SK-N-SH (cell line): ENCODE measurements around the gene GDPD1. TPM values are rescaled to one million over a fixed set of nuclear protein-coding genes. Genes with fewer than 3 reads are reported as not detected.

Experiments
- CTCF ChIA-PET: fragments of 300-600, 350-600 bp; formaldehyde crosslinking; extraction: SDS; loops from one replicate; lab custom pipeline; 2021; lab: Yijun Ruan, JAX
- POLR2A ChIA-PET: fragments of 350-600 bp; sonication (Branson Sonifier 250); formaldehyde crosslinking; extraction: SDS; loops from one replicate; lab custom pipeline; 2020; ENCODE audit warnings: antibody characterized with exemption, inconsistent platforms; lab: Yijun Ruan, JAX
- DNase-seq: peaks from one replicate; pipeline ENCODE4 v3.0.0; 2012
- H2AFZ ChIP-seq: fragments of 200-600 bp; sonication (generic); 2 replicates; pipeline ENCODE4 v1.8.1; 2016; ENCODE audit warnings: antibody characterized with exemption, mild to moderate bottlenecking, low read depth
- H3F3A ChIP-seq: fragments of 200-600 bp; sonication (generic); replicated peaks from 2 replicates; pipeline ENCODE3; 2016; ENCODE audit warnings: antibody characterized with exemption, mild to moderate bottlenecking; ENCODE audit not compliant: insufficient read depth
- H3K27ac ChIP-seq, 2 experiments: fragments of 200-500 bp in 1 of 2; fragments of 200-600 bp in 1 of 2; sonication (Bioruptor generic) in 1 of 2; sonication (generic), shearing (Covaris generic) in 1 of 2; 2 replicates each; pipeline versions ENCODE4 v1.5.1 to v1.6.1; 2014 to 2016; ENCODE audit warnings: low read depth in 2 of 2, inconsistent platforms in 1 of 2, low read length in 1 of 2, mild to moderate bottlenecking in 1 of 2, mixed read lengths in 1 of 2
- H3K27me3 ChIP-seq: fragments of 200-600 bp; sonication (generic), shearing (Covaris generic); 2 replicates; pipeline ENCODE4 v1.6.1; 2016; ENCODE audit warnings: mixed run types; ENCODE audit not compliant: insufficient read depth
- H3K36me3 ChIP-seq, 2 experiments: fragments of 200-500 bp in 1 of 2; fragments of 200-600 bp in 1 of 2; sonication (Bioruptor generic) in 1 of 2; sonication (generic) in 1 of 2; replicated peaks in 1 of 2; 2 replicates each; pipeline versions ENCODE3 to v1.5.1; 2014 to 2016; ENCODE audit warnings: low read length in 1 of 2, mild to moderate bottlenecking in 1 of 2; ENCODE audit not compliant: insufficient read depth in 2 of 2, control insufficient read depth in 1 of 2
- H3K4me1 ChIP-seq, 2 experiments: fragments of 200-500 bp in 1 of 2; fragments of 200-600 bp in 1 of 2; sonication (Bioruptor generic) in 1 of 2; sonication (generic), shearing (Covaris generic) in 1 of 2; 2 replicates each; pipeline versions ENCODE4 v1.5.1 to v1.6.1; 2014 to 2016; ENCODE audit warnings: low read depth in 1 of 2, low read length in 1 of 2, mixed run types in 1 of 2; ENCODE audit not compliant: insufficient read depth in 2 of 2, control insufficient read depth in 1 of 2
- H3K4me2 ChIP-seq: fragments of 200-600 bp; sonication (generic), shearing (Covaris generic); 2 replicates; pipeline ENCODE4 v1.6.1; 2017; ENCODE audit warnings: mixed run types
- H3K4me3 ChIP-seq, 2 experiments: fragments of 200-500 bp in 1 of 2; fragments of 200-600 bp in 1 of 2; sonication (Bioruptor generic) in 1 of 2; sonication (generic), shearing (Covaris generic) in 1 of 2; 2 replicates each; pipeline versions ENCODE4 v1.5.1 to v1.8.1; 2014 to 2016; ENCODE audit warnings: low read depth in 2 of 2, inconsistent platforms in 1 of 2, low read length in 1 of 2, mild to moderate bottlenecking in 1 of 2, mixed read lengths in 1 of 2, moderate library complexity in 1 of 2
- H3K79me2 ChIP-seq: fragments of 200-600 bp; sonication (generic); 2 replicates; pipeline ENCODE4 v1.8.1; 2017; ENCODE audit warnings: mild to moderate bottlenecking; ENCODE audit not compliant: insufficient read depth
- H3K9ac ChIP-seq: fragments of 200-600 bp; sonication (generic); 2 replicates; pipeline ENCODE4 v1.6.1; 2017; ENCODE audit warnings: mixed run types
- H3K9me2 ChIP-seq: fragments of 200-600 bp; sonication (generic); 2 replicates; pipeline ENCODE4 v1.6.1; 2017; ENCODE audit warnings: mixed run types
- H3K9me3 ChIP-seq: fragments of 200-600 bp; sonication (generic); 2 replicates; pipeline ENCODE4 v1.6.1; 2017; ENCODE audit warnings: mixed run types, mild to moderate bottlenecking, moderate library complexity
- H4K20me1 ChIP-seq: fragments of 200-600 bp; sonication (generic); 2 replicates; pipeline ENCODE4 v1.6.1; 2017; ENCODE audit warnings: mild to moderate bottlenecking, mixed run types; ENCODE audit not compliant: insufficient read depth
- CHD2 ChIP-seq: fragments of 150-350 bp; IDR thresholded peaks from 2 replicates; pipeline ENCODE4 v1.6.1; 2018; ENCODE audit warnings: low read length; ENCODE audit not compliant: partially characterized antibody
- CTCF ChIP-seq: fragments of 200-600 bp; sonication (generic); IDR thresholded peaks from 2 replicates; pipeline ENCODE4 v1.6.1; 2017; ENCODE audit warnings: antibody characterized with exemption, mild to moderate bottlenecking, moderate library complexity
- ELF1 ChIP-seq: IDR thresholded peaks from 2 replicates; pipeline ENCODE4 v1.4.0; 2012
- EP300 ChIP-seq, 2 experiments: IDR thresholded peaks; 2 replicates each; pipeline versions ENCODE4 v1.4.0 to v1.6.1; 2012; ENCODE audit warnings: borderline replicate concordance in 1 of 2, low read depth in 1 of 2, low read length in 1 of 2
- FOXJ3 ChIP-seq: sonication (generic); formaldehyde crosslinking; IDR thresholded peaks from 2 replicates; pipeline ENCODE4 v1.5.1; 2020; ENCODE audit warnings: mild to moderate bottlenecking, missing genetic modification reagents
- JUND ChIP-seq: IDR thresholded peaks from 2 replicates; pipeline ENCODE4 v1.4.0; 2012
- MXI1 ChIP-seq: IDR thresholded peaks from 2 replicates; pipeline ENCODE4 v1.6.1; 2012; ENCODE audit warnings: mild to moderate bottlenecking, low read depth, low read length, improper control_type of control experiment
- NRF1 ChIP-seq: IDR thresholded peaks from 2 replicates; pipeline ENCODE4 v1.6.1; 2012; ENCODE audit warnings: low read depth, mild to moderate bottlenecking, low read length
- POLR2AphosphoS5 ChIP-seq: IDR thresholded peaks from 2 replicates; pipeline ENCODE4 v1.6.1; 2012; ENCODE audit warnings: low read depth, low read length
- RAD21 ChIP-seq: IDR thresholded peaks from 2 replicates; pipeline ENCODE4 v1.6.1; 2012; ENCODE audit warnings: mild to moderate bottlenecking, low read length
- RFX5 ChIP-seq: IDR thresholded peaks from 2 replicates; pipeline ENCODE4 v1.6.1; 2012; ENCODE audit warnings: mild to moderate bottlenecking, improper control_type of control experiment, low read length
- RXRA ChIP-seq: IDR thresholded peaks from 2 replicates; pipeline ENCODE4 v1.4.0; 2012; ENCODE audit warnings: low read depth, mild to moderate bottlenecking, borderline replicate concordance
- SIN3A ChIP-seq: IDR thresholded peaks from 2 replicates; pipeline ENCODE4 v1.6.1; 2012; ENCODE audit warnings: low read depth, mild to moderate bottlenecking, low read length, moderate library complexity, borderline replicate concordance
- SMC3 ChIP-seq: IDR thresholded peaks from 2 replicates; pipeline ENCODE4 v1.6.1; 2012; ENCODE audit warnings: low read depth, low read length, improper control_type of control experiment
- TAF1 ChIP-seq: IDR thresholded peaks from 2 replicates; pipeline ENCODE4 v1.6.1; 2012; ENCODE audit warnings: low read depth, mild to moderate bottlenecking, low read length, moderate library complexity, borderline replicate concordance
- USF2 ChIP-seq: fragments of 150-350 bp; IDR thresholded peaks from 2 replicates; pipeline ENCODE4 v1.6.1; 2017; ENCODE audit warnings: antibody characterized with exemption, low read length, low read depth, borderline replicate concordance
- YY1 ChIP-seq: IDR thresholded peaks from 2 replicates; pipeline ENCODE4 v1.4.0; 2012; ENCODE audit warnings: low read depth, mild to moderate bottlenecking
- WGBS: methylation state at CpG from one replicate; pipeline ENCODE4 v1.1.6; 2017; ENCODE audit warnings: low lambda C conversion rate; 5-methylcytosine and 5-hydroxymethylcytosine counted together
- polyA plus RNA-seq, 3 experiments: library from polyadenylated mRNA; depleted of rRNA; stranded (reverse); fragments of >200 nt; gene quantifications; 2 replicates each; pipeline ENCODE4 v1.2.3, GENCODE V29; 2012

Gene GDPD1
- 1.5 and 2.1 TPM in 2 replicates for polyA plus RNA-seq (2012; rRNA removed)
- 1.9 and 2.3 TPM in 2 replicates for polyA plus RNA-seq (2012; cell fraction: cytosol; rRNA removed)
- polyA plus RNA-seq (2012; cell fraction: nucleus; rRNA removed), result 1.2 and 3.3 TPM in 2 replicates

GRCh38 chr17:59220328-59221158 lies at the start of gene GDPD1:
TSS of gene GDPD1 (plus strand) at chr17:59220511. CDS start at chr17:59220610, 99 bp downstream.
- CTCF ChIA-PET, result interaction anchor here (0.7 to 2.6 kb wide), 17 partner anchors 10 to 299 kb away, joined by 3 to 26 read pairs (median 4); partner anchors contain the start of genes PRR11, SKA2 and SMG8
- no peaks in the 10 kb centered on the region for H4K20me1 ChIP-seq
- H2AFZ ChIP-seq, result peak within 1 kb of the TSS; percentile 100
- no peaks in the 10 kb centered on the region for H3K27me3 ChIP-seq
- DNase-seq, result peak; percentile 99
- H3K9ac ChIP-seq, result peak within 1 kb of the TSS; percentile 76
- 1% methylated on average over 32 of the region's 60 CpGs for WGBS
- H3K4me2 ChIP-seq, result peak within 1 kb of the TSS; percentile 98
- H3F3A ChIP-seq, result peaks cover 16% of the 10 kb centered on the region
- POLR2A ChIA-PET, result interaction anchor here (0.9 to 1.3 kb wide), 2 partner anchors 11 to 22 kb away, joined by 3 to 15 read pairs; partner anchors contain the start of gene SMG8
- H3K9me2 ChIP-seq, result no peaks in the 10 kb centered on the region
- no peaks in the 10 kb centered on the region; a peak in 1 of 4 replicates for H3K4me1 ChIP-seq
- peak; percentile 50 for TF ChIP-seq SMC3
- peak; percentile 73 for TF ChIP-seq RAD21
- no peak for TF ChIP-seq RXRA
- TF ChIP-seq EP300 (IDR thresholded peaks at IDR 0.05; ENCODE audit: borderline replicate concordance in 1 of 2, low read depth in 1 of 2, low read length in 1 of 2), result peak in 1 of 2 experiments; percentile 42; a peak in 2 of 4 replicates
- peak; percentile 61; the same call in 1 of the 2 replicates for TF ChIP-seq MXI1
- no peak for TF ChIP-seq YY1
- TF ChIP-seq SIN3A, result peak; percentile 63; the same call in 1 of the 2 replicates
- peak; percentile 45; the same call in 1 of the 2 replicates for TF ChIP-seq RFX5
- no peak for TF ChIP-seq ELF1
- no peak for TF ChIP-seq JUND
- 0 out of 2 replicates have a peak, but pooled peaks have one; percentile 48 for TF ChIP-seq FOXJ3
- peak; percentile 87 for TF ChIP-seq POLR2AphosphoS5
- TF ChIP-seq CTCF, result peak; percentile 71
- TF ChIP-seq CHD2, result peak; percentile 7
- TF ChIP-seq USF2, result no peak
- TF ChIP-seq TAF1, result no peak; the same call in 1 of the 2 replicates
- TF ChIP-seq NRF1, result peak; percentile 96
- H3K27ac ChIP-seq, result peak within 1 kb of the TSS; percentile 56 to 88; a peak in 3 of 4 replicates
- no peaks in the 10 kb centered on the region for H3K9me3 ChIP-seq
- H3K36me3 ChIP-seq, result no peaks in the 10 kb centered on the region
- H3K4me3 ChIP-seq, result peak within 1 kb of the TSS; percentile 72 to 92
- H3K79me2 ChIP-seq, result no peaks in the 10 kb centered on the region
